Peyer's patch (tissue), 4 donors: Measurements from ENCODE around the gene ADRM1.

Experiments
- POLR2A ChIP-seq, 2 donors: fragments of 450-650 bp; IDR thresholded peaks; one replicate each; pipeline ENCODE4 v1.5.1; 2017; ENCODE audit warnings: antibody characterized with exemption in 2 of 2, mild to moderate bottlenecking in 2 of 2, moderate library complexity in 2 of 2
- TF ChIP-seq, protein P1 (sequence below), 6 experiments: fragments of 450-650 bp in 4 of 6; fragments of 200-600 bp in 2 of 6; sonication (generic) in 1 of 6; IDR thresholded peaks; one replicate each; pipeline ENCODE4 v1.5.1; 2017 to 2019; ENCODE audit warnings: antibody characterized with exemption in 6 of 6, mild to moderate bottlenecking in 3 of 6, moderate library complexity in 1 of 6

GRCh38 chr20:62287759-62288534, 14.8 kb upstream of the ADRM1 start:
- TF ChIP-seq, protein P1, sequence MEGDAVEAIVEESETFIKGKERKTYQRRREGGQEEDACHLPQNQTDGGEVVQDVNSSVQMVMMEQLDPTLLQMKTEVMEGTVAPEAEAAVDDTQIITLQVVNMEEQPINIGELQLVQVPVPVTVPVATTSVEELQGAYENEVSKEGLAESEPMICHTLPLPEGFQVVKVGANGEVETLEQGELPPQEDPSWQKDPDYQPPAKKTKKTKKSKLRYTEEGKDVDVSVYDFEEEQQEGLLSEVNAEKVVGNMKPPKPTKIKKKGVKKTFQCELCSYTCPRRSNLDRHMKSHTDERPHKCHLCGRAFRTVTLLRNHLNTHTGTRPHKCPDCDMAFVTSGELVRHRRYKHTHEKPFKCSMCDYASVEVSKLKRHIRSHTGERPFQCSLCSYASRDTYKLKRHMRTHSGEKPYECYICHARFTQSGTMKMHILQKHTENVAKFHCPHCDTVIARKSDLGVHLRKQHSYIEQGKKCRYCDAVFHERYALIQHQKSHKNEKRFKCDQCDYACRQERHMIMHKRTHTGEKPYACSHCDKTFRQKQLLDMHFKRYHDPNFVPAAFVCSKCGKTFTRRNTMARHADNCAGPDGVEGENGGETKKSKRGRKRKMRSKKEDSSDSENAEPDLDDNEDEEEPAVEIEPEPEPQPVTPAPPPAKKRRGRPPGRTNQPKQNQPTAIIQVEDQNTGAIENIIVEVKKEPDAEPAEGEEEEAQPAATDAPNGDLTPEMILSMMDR (IDR thresholded peaks at IDR 0.05), result no peak
- TF ChIP-seq POLR2A (IDR thresholded peaks at IDR 0.05), result no peak
